ENCODE data around the gene MANSC1. TPM values are rescaled to one million over a fixed set of nuclear protein-coding genes. Genes with fewer than 3 reads are reported as not detected.
A peak's percentile ranks its signal among the peaks of the same experiment; 100 is the strongest.

The MANSC1 gene
- total and polyA plus RNA-seq, 9 of the 15 experiments (the other 6 are each of a cell fraction or from before 2014, with no cell fraction given) = 0.76 to 8.6 (median 3.1) TPM

- Histone ChIP-seq H3K4me3 (no peak overlapping the region), H3K9me3 (replicated peaks; ENCODE audit: control insufficient read depth, insufficient read depth, low read depth, low read length) (no peaks in the 10 kb centered on the region), H3K9ac (ENCODE audit: insufficient read depth in 1 of 2, low read depth in 2 of 2, low read length in 2 of 2) (no peak overlapping the region), H3K4me2 (ENCODE audit: insufficient read depth, low read length) (no peak overlapping the region), H3K79me2 (ENCODE audit: control insufficient read depth, insufficient read depth, low read length) (no peaks in the 10 kb centered on the region), H3K27ac (ENCODE audit: extremely low read depth, low read depth, low read length) (no peak overlapping the region), H2AFZ (ENCODE audit: low read depth, low read length) (peak overlapping the region; percentile 31; the same call in 1 of the 2 replicates), H3K4me1 (replicated peaks in 1 of 2; ENCODE audit: control insufficient read depth in 2 of 2, insufficient read depth in 2 of 2, low read length in 2 of 2) (no peaks in the 10 kb centered on the region), H3K36me3 (ENCODE audit: control insufficient read depth, insufficient read depth, low read length) (no peaks in the 10 kb centered on the region), H3K9me1 (ENCODE audit: control insufficient read depth, insufficient read depth, low read length) (no peaks in the 10 kb centered on the region), H3K27me3 (ENCODE audit: control insufficient read depth in 2 of 2, insufficient read depth in 2 of 2, low read length in 2 of 2) (no peaks in the 10 kb centered on the region), H4K20me1 (replicated peaks; ENCODE audit: control insufficient read depth, insufficient read depth, low read length) (no peaks in the 10 kb centered on the region)
- TF ChIP-seq, protein P1, sequence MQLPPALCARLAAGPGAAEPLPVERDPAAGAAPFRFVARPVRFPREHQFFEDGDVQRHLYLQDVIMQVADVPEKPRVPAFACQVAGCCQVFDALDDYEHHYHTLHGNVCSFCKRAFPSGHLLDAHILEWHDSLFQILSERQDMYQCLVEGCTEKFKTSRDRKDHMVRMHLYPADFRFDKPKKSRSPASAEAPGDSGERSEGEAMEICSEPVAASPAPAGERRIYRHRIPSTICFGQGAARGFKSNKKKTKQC (CRISPR knock-in tag; IDR thresholded peaks at IDR 0.05) = no peak
- peak; percentile 30; the same call in 1 of the 2 replicates for TF ChIP-seq PKNOX1 (IDR thresholded peaks at IDR 0.05)
- intact Hi-C loops (cut with micrococcal nuclease) = no loop called here
- 26% methylated on average over 7 of the region's 7 CpGs for WGBS (ENCODE audit: insufficient coverage, low coverage, missing lambda C conversion rate)
- no TSS peak for BruUV-seq (replicated peaks)
- ATAC-seq = peak; percentile 53; the same call in 1 of the 3 replicates
- POLR2A ChIA-PET = interaction anchor here (0.6 kb wide), 1 partner anchor 324 kb away, joined by 3 read pairs; no protein-coding TSS in a partner anchor
- FAIRE-seq = no peak
- in situ Hi-C loops (cut with MboI) = no loop called here
- DNase-seq (ENCODE audit: extremely low read depth in 1 of 4, low spot score in 3 of 4) = no peak
- CTCF ChIA-PET (ENCODE audit: low intra/inter-chr PET ratio) = no interaction called here
Observed at GRCh38 chr12:12305568-12306300, 44.3 kb downstream of the MANSC1 start.

GRCh38 chr12:12302976-12303375, 47.1 kb downstream of the MANSC1 start:
- Histone ChIP-seq H3K36me3 (ENCODE audit: control insufficient read depth, insufficient read depth, low read length) (no peaks in the 10 kb centered on the region), H3K79me2 (ENCODE audit: control insufficient read depth, insufficient read depth, low read length) (no peaks in the 10 kb centered on the region), H3K4me3 (no peak overlapping the region), H3K27ac (ENCODE audit: extremely low read depth, low read depth, low read length) (no peak overlapping the region), H3K27me3 (ENCODE audit: control insufficient read depth in 2 of 2, insufficient read depth in 2 of 2, low read length in 2 of 2) (no peaks in the 10 kb centered on the region), H3K4me2 (ENCODE audit: insufficient read depth, low read length) (no peak overlapping the region), H4K20me1 (replicated peaks; ENCODE audit: control insufficient read depth, insufficient read depth, low read length) (no peaks in the 10 kb centered on the region), H3K9ac (ENCODE audit: insufficient read depth in 1 of 2, low read depth in 2 of 2, low read length in 2 of 2) (no peak overlapping the region), H3K9me3 (replicated peaks; ENCODE audit: control insufficient read depth, insufficient read depth, low read depth, low read length) (no peaks in the 10 kb centered on the region), H3K9me1 (ENCODE audit: control insufficient read depth, insufficient read depth, low read length) (no peaks in the 10 kb centered on the region), H3K4me1 (replicated peaks in 1 of 2; ENCODE audit: control insufficient read depth in 2 of 2, insufficient read depth in 2 of 2, low read length in 2 of 2) (no peaks in the 10 kb centered on the region), H2AFZ (ENCODE audit: low read depth, low read length) (no peak overlapping the region)
- ATAC-seq = no peak
- WGBS (ENCODE audit: insufficient coverage, low coverage, missing lambda C conversion rate) = 73% methylated on average over 1 of the region's 2 CpGs
- in situ Hi-C loops (cut with MboI) (no loop called here), intact Hi-C loops (cut with micrococcal nuclease) (no loop called here)
- FAIRE-seq = no peak
- no TSS peak for BruUV-seq (replicated peaks)
- ChIA-PET CTCF (ENCODE audit: low intra/inter-chr PET ratio) (no interaction called here), POLR2A (no interaction called here)
- TF ChIP-seq ZNF41 (CRISPR knock-in tag; conservative IDR thresholded peaks at IDR 0.05) = no peak
- no peak for TF ChIP-seq GABPB2 (CRISPR knock-in tag; conservative IDR thresholded peaks at IDR 0.05)
- no peak for TF ChIP-seq IRF2 (CRISPR knock-in tag; IDR thresholded peaks at IDR 0.05)
- TF ChIP-seq, protein P2, sequence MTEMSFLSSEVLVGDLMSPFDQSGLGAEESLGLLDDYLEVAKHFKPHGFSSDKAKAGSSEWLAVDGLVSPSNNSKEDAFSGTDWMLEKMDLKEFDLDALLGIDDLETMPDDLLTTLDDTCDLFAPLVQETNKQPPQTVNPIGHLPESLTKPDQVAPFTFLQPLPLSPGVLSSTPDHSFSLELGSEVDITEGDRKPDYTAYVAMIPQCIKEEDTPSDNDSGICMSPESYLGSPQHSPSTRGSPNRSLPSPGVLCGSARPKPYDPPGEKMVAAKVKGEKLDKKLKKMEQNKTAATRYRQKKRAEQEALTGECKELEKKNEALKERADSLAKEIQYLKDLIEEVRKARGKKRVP (CRISPR knock-in tag; IDR thresholded peaks at IDR 0.05) = no peak
- no peak for TF ChIP-seq EWSR1 (IDR thresholded peaks at IDR 0.05; ENCODE audit: borderline replicate concordance, low read depth, partially characterized antibody)
- no peak for TF ChIP-seq PTBP1 (IDR thresholded peaks at IDR 0.05; ENCODE audit: low read depth, low read length)
- no peak for TF ChIP-seq TAF15 (IDR thresholded peaks at IDR 0.05; ENCODE audit: low read depth, low read length)
- no peak for TF ChIP-seq RBBP5 (IDR thresholded peaks at IDR 0.05; ENCODE audit: borderline replicate concordance, insufficient read depth, low read length, poor library complexity, severe bottlenecking)
- no peak for TF ChIP-seq NFYB (IDR thresholded peaks at IDR 0.05; ENCODE audit: extremely low read depth, insufficient read length)
- no peak for TF ChIP-seq KLF10 (CRISPR knock-in tag; IDR thresholded peaks at IDR 0.05)
- no peak for TF ChIP-seq CBFA2T2 (conservative IDR thresholded peaks at IDR 0.05)
- DNase-seq (ENCODE audit: extremely low read depth in 1 of 4, low spot score in 3 of 4) = no peak

Data from K562 (cell line).